Astrocyte (in vitro differentiated cells and primary cell): ENCODE data around the gene CRTAP. TPM values are rescaled to one million over a fixed set of nuclear protein-coding genes. Genes with fewer than 3 reads are reported as not detected.

Experiments
- DNase-seq: peaks from one replicate; pipeline ENCODE4 v3.0.0-alpha.2; 2010; ENCODE audit warnings: low read depth
- FAIRE-seq: peaks from 2 replicates; lab custom pipeline; 2011; peaks lifted over from hg19 to GRCh38; lab: Jason Lieb, UNC
- H2AFZ ChIP-seq: 2 replicates; pipeline ENCODE4 v1.6.0; 2012; ENCODE audit warnings: low read depth, low read length, inconsistent platforms
- H3K27ac ChIP-seq: 2 replicates; pipeline ENCODE4 v1.5.1; 2011; ENCODE audit warnings: low read depth, low read length, inconsistent platforms
- H3K27me3 ChIP-seq: 2 replicates; pipeline ENCODE4 v1.6.0; 2011; ENCODE audit warnings: low read length, inconsistent platforms; ENCODE audit not compliant: insufficient read depth
- H3K36me3 ChIP-seq: 2 replicates; pipeline ENCODE4 v1.5.1; 2011; ENCODE audit warnings: low read length, inconsistent platforms; ENCODE audit not compliant: insufficient read depth
- H3K4me1 ChIP-seq: 2 replicates; pipeline ENCODE4 v1.5.1; 2011; ENCODE audit warnings: low read length, inconsistent platforms; ENCODE audit not compliant: insufficient read depth
- H3K4me2 ChIP-seq: 2 replicates; pipeline ENCODE4 v1.6.0; 2012; ENCODE audit warnings: low read length, inconsistent platforms
- H3K4me3 ChIP-seq: 2 replicates; pipeline ENCODE4 v1.5.1; 2011; ENCODE audit warnings: low read depth, mild to moderate bottlenecking, low read length, inconsistent platforms; ENCODE audit not compliant: insufficient read depth
- H3K79me2 ChIP-seq: 2 replicates; pipeline ENCODE4 v1.6.0; 2012; ENCODE audit warnings: mild to moderate bottlenecking, low read length, inconsistent platforms; ENCODE audit not compliant: insufficient read depth
- H3K9ac ChIP-seq: 2 replicates; pipeline ENCODE4 v1.6.0; 2012; ENCODE audit warnings: mild to moderate bottlenecking, low read length, inconsistent platforms
- H3K9me3 ChIP-seq: 2 replicates; pipeline ENCODE4 v1.5.1; 2012; ENCODE audit warnings: low read depth, mild to moderate bottlenecking, low read length, inconsistent platforms; ENCODE audit not compliant: insufficient read depth
- H4K20me1 ChIP-seq: 2 replicates; pipeline ENCODE4 v1.6.0; 2012; ENCODE audit warnings: low read length, inconsistent platforms; ENCODE audit not compliant: insufficient read depth
- H3K27ac Mint-ChIP-seq: one replicate; pipeline ENCODE4 v1.8.0; 2021; ENCODE audit warnings: mild to moderate bottlenecking, mixed read lengths; ENCODE audit not compliant: unreplicated experiment
- H3K27me3 Mint-ChIP-seq: one replicate; pipeline ENCODE4 v1.8.0; 2021; ENCODE audit warnings: low read depth, mixed read lengths; ENCODE audit not compliant: unreplicated experiment
- H3K36me3 Mint-ChIP-seq: one replicate; pipeline ENCODE4 v1.8.0; 2021; ENCODE audit warnings: low read depth, mixed read lengths; ENCODE audit not compliant: unreplicated experiment
- H3K4me1 Mint-ChIP-seq: one replicate; pipeline ENCODE4 v1.8.0; 2021; ENCODE audit warnings: low read depth, mixed read lengths; ENCODE audit not compliant: unreplicated experiment
- H3K4me3 Mint-ChIP-seq: one replicate; pipeline ENCODE4 v1.8.0; 2021; ENCODE audit warnings: mild to moderate bottlenecking, moderate library complexity, mixed read lengths; ENCODE audit not compliant: unreplicated experiment
- H3K9me3 Mint-ChIP-seq: one replicate; pipeline ENCODE4 v1.8.0; 2021; ENCODE audit warnings: mild to moderate bottlenecking, mixed read lengths; ENCODE audit not compliant: unreplicated experiment
- CTCF ChIP-seq: IDR thresholded peaks from 2 replicates; pipeline ENCODE4 v1.5.1; 2011; ENCODE audit warnings: low read depth, mild to moderate bottlenecking, inconsistent platforms, low read length, moderate library complexity; ENCODE audit not compliant: insufficient read depth
- EZH2 ChIP-seq: IDR thresholded peaks from 2 replicates; pipeline ENCODE4 v1.6.1; 2012; ENCODE audit warnings: mild to moderate bottlenecking, low read length, inconsistent platforms; ENCODE audit not compliant: insufficient read depth
- total RNA-seq: library from RNA; stranded (reverse); gene quantifications from 2 replicates; pipeline ENCODE4 v1.2.1, GENCODE V29; 2021

Gene CRTAP
- total RNA-seq, 1 donor from 2014 or later: 145 TPM

DNA sequence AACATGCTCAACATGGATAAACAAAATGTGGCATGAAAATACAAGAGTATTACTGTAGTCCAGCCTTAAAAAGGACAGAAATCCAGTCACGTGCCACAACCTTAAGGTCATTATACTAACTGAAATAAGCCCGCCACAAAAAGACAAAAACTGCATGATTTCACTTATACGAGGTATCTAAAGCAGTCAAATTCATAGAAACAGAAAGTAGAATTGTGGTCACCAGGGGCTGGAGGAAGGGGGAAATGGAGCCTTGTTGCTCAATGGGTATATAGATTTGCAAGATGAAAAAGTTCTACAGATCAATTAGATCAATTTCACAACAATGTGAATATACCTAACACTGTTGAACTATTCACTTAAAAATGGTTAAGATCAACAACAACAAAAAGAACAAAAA is 24.3 kb upstream of the CRTAP start:
- no peak overlapping the region for H3K4me3 ChIP-seq
- H4K20me1 ChIP-seq: peaks cover 91% of the 10 kb centered on the region
- H3K79me2 ChIP-seq: peaks cover 95% of the 10 kb centered on the region
- no peaks in the 10 kb centered on the region for H3K9me3 Mint-ChIP-seq
- H3K9ac ChIP-seq: no peak overlapping the region
- TF ChIP-seq CTCF: no peak
- TF ChIP-seq EZH2: no peak
- H3K4me2 ChIP-seq: no peak overlapping the region
- no peaks in the 10 kb centered on the region for H3K9me3 ChIP-seq
- peaks cover 2% of the 10 kb centered on the region for H3K4me1 Mint-ChIP-seq
- peaks cover 29% of the 10 kb centered on the region for H3K36me3 Mint-ChIP-seq
- H3K36me3 ChIP-seq: peaks cover 11% of the 10 kb centered on the region
- no peak overlapping the region for H2AFZ ChIP-seq
- H3K27me3 Mint-ChIP-seq: no peaks in the 10 kb centered on the region
- FAIRE-seq: no peak
- no peak overlapping the region for H3K27ac ChIP-seq
- no peaks in the 10 kb centered on the region for H3K27me3 ChIP-seq
- no peaks in the 10 kb centered on the region for H3K4me1 ChIP-seq
- H3K4me3 Mint-ChIP-seq: no peak overlapping the region
- DNase-seq: no peak
- H3K27ac Mint-ChIP-seq: no peak overlapping the region

DNA sequence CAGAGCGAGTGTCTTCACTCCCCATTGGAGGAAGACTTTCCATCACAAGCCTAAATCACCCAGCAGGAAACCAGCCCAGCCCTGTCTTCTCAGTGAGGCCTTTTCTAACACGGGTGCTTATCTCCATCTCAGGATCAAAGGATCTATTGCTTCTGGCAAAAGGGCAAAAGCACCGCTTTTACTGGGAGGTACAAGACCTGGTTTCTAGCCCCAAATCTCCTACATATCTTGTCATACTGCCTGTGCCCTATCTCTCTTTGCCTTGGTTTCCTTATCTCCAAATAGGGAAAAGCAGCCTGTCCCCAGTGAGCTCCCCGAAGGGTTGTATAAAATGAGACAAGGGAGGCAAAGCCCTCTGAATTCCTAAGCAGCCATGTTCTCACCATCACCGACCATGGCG is 22.1 kb upstream of the CRTAP start:
- no peaks in the 10 kb centered on the region for H3K27me3 Mint-ChIP-seq
- Histone ChIP-seq H3K4me1 (peaks cover 6% of the 10 kb centered on the region), H3K79me2 (peaks cover 96% of the 10 kb centered on the region), H3K9me3 (no peaks in the 10 kb centered on the region), H3K9ac (no peak overlapping the region), H3K27ac (no peak overlapping the region), H2AFZ (no peak overlapping the region), H3K4me2 (no peak overlapping the region), H3K4me3 (no peak overlapping the region), H3K27me3 (no peaks in the 10 kb centered on the region), H3K36me3 (peaks cover 11% of the 10 kb centered on the region), H4K20me1 (peaks cover 85% of the 10 kb centered on the region)
- no peak overlapping the region for H3K27ac Mint-ChIP-seq
- no peak for TF ChIP-seq CTCF
- TF ChIP-seq EZH2: no peak
- H3K4me1 Mint-ChIP-seq: peaks cover 6% of the 10 kb centered on the region
- no peak overlapping the region for H3K4me3 Mint-ChIP-seq
- DNase-seq: no peak
- H3K9me3 Mint-ChIP-seq: no peaks in the 10 kb centered on the region
- FAIRE-seq: no peak
- peaks cover 29% of the 10 kb centered on the region for H3K36me3 Mint-ChIP-seq

GRCh38 chr3:33092496-33093254 is 21.1 kb upstream of the CRTAP start:
- H3K4me1 ChIP-seq: peaks cover 6% of the 10 kb centered on the region
- peaks cover 89% of the 10 kb centered on the region for H3K79me2 ChIP-seq
- no peak overlapping the region for H3K4me3 Mint-ChIP-seq
- H4K20me1 ChIP-seq: peaks cover 78% of the 10 kb centered on the region
- no peak for DNase-seq
- H3K36me3 Mint-ChIP-seq: peaks cover 29% of the 10 kb centered on the region
- H3K27ac ChIP-seq: no peak overlapping the region
- no peak overlapping the region for H2AFZ ChIP-seq
- H3K9ac ChIP-seq: no peak overlapping the region
- no peaks in the 10 kb centered on the region for H3K9me3 Mint-ChIP-seq
- H3K27me3 Mint-ChIP-seq: no peaks in the 10 kb centered on the region
- no peak overlapping the region for H3K27ac Mint-ChIP-seq
- no peak overlapping the region for H3K4me2 ChIP-seq
- no peaks in the 10 kb centered on the region for H3K9me3 ChIP-seq
- H3K36me3 ChIP-seq: peaks cover 11% of the 10 kb centered on the region
- no peak overlapping the region for H3K4me3 ChIP-seq
- no peak for FAIRE-seq
- TF ChIP-seq CTCF (no peak), EZH2 (no peak)
- peaks cover 6% of the 10 kb centered on the region for H3K4me1 Mint-ChIP-seq
- no peaks in the 10 kb centered on the region for H3K27me3 ChIP-seq
